B cell (primary cell): ENCODE measurements around the gene NOTUM. TPM values are rescaled to one million over a fixed set of nuclear protein-coding genes. Genes with fewer than 3 reads are reported as not detected.

Source experiments
- ATAC-seq: fragments of 200-7000 bp; cut with Tn5 transposase; one replicate; pipeline ENCODE4 v1.10.0; 2021; ENCODE audit warnings: low read depth, mild to moderate bottlenecking, moderate number of reproducible peaks, moderate library complexity
- CTCF ChIA-PET: fragments of 350-600 bp; sonication (Branson Sonifier 250); formaldehyde crosslinking; loops from one replicate; lab custom pipeline; 2021; ENCODE audit warnings: antibody characterized with exemption, inconsistent platforms; lab: Charles Lee
- POLR2A ChIA-PET: fragments of 350-600 bp; sonication (Branson Sonifier 250); formaldehyde crosslinking; loops from one replicate; lab custom pipeline; 2021; ENCODE audit warnings: antibody characterized with exemption; lab: Charles Lee
- DNase-seq: peaks from one replicate; pipeline ENCODE4 v3.0.0; 2013
- H2AFZ ChIP-seq: 2 replicates; pipeline ENCODE4 v1.6.1; 2012; ENCODE audit warnings: mild to moderate bottlenecking, low read depth, low read length; ENCODE audit not compliant: insufficient read depth, poor library complexity, severe bottlenecking
- H3K27ac ChIP-seq, 2 donors: 1 replicate in 1 of 2; 2 replicates in 1 of 2; pipeline ENCODE4 v1.5.1; 2012 to 2013; ENCODE audit warnings: low read length in 2 of 2, mild to moderate bottlenecking in 2 of 2, moderate library complexity in 1 of 2
- H3K27me3 ChIP-seq, 4 experiments: fragments of 200-600 bp in 1 of 4; sonication (generic) in 1 of 4; replicated peaks in 1 of 4; 1 replicate in 2 of 4; 2 replicates in 2 of 4; pipeline versions ENCODE4 v1.6.1 to v1.7.0; 2013 to 2016; ENCODE audit warnings: low read length in 3 of 4, mild to moderate bottlenecking in 2 of 4, mixed read lengths in 1 of 4, moderate library complexity in 1 of 4; ENCODE audit not compliant: insufficient read depth in 4 of 4, control insufficient read depth in 3 of 4; ENCODE audit errors: control extremely low read depth in 1 of 4
- H3K36me3 ChIP-seq, 2 experiments: replicated peaks in 1 of 2; 1 replicate in 1 of 2; 2 replicates in 1 of 2; pipeline versions ENCODE4 v1.6.1 to v1.7.1; 2013; ENCODE audit warnings: low read length in 1 of 2; ENCODE audit not compliant: insufficient read depth in 2 of 2, control insufficient read depth in 1 of 2; ENCODE audit errors: control extremely low read depth in 1 of 2, extremely low read depth in 1 of 2
- H3K4me1 ChIP-seq, 2 donors: fragments of 200-600 bp in 1 of 2; sonication (generic) in 1 of 2; 1 replicate in 1 of 2; 2 replicates in 1 of 2; pipeline versions ENCODE4 v1.5.1 to v1.6.1; 2013 to 2017; ENCODE audit warnings: low read length in 2 of 2; ENCODE audit not compliant: control insufficient read depth in 2 of 2, insufficient read depth in 2 of 2
- H3K4me2 ChIP-seq: replicated peaks from 2 replicates; pipeline ENCODE3; 2012; ENCODE audit warnings: mild to moderate bottlenecking, low read depth, low read length; ENCODE audit not compliant: poor library complexity, severe bottlenecking
- H3K4me3 ChIP-seq, 5 experiments: fragments of 200-600 bp in 1 of 5; sonication (generic) in 1 of 5; 1 replicate in 3 of 5; 2 replicates in 2 of 5; pipeline versions ENCODE4 v1.5.1 to v1.7.0; 2011 to 2016; ENCODE audit warnings: low read length in 4 of 5, mild to moderate bottlenecking in 4 of 5, low read depth in 2 of 5, control low read depth in 1 of 5, moderate library complexity in 1 of 5; ENCODE audit not compliant: insufficient read depth in 1 of 5; ENCODE audit errors: control extremely low read depth in 1 of 5, extremely low read depth in 1 of 5
- H3K79me2 ChIP-seq: fragments of 200-600 bp; sonication (generic); one replicate; pipeline ENCODE4 v1.6.0; 2016; ENCODE audit warnings: low read length; ENCODE audit not compliant: control insufficient read depth, insufficient read depth
- H3K9ac ChIP-seq: fragments of 200-600 bp; sonication (generic); 2 replicates; pipeline ENCODE4 v1.6.1; 2017; ENCODE audit warnings: mild to moderate bottlenecking, low read length, moderate library complexity
- H3K9me3 ChIP-seq, 3 donors: one replicate each; pipeline versions ENCODE4 v1.6.1 to v1.7.1; 2013; ENCODE audit warnings: low read length in 2 of 3; ENCODE audit not compliant: control insufficient read depth in 2 of 3, insufficient read depth in 1 of 3; ENCODE audit errors: control extremely low read depth in 1 of 3
- H4K20me1 ChIP-seq: 2 replicates; pipeline ENCODE4 v1.6.0; 2012; ENCODE audit warnings: mild to moderate bottlenecking, low read length; ENCODE audit not compliant: insufficient read depth, control insufficient read depth, poor library complexity, severe bottlenecking
- H3K27ac Mint-ChIP-seq: one replicate; pipeline ENCODE4 v1.8.0; 2021; ENCODE audit warnings: mixed read lengths
- H3K27me3 Mint-ChIP-seq: one replicate; pipeline ENCODE4 v1.8.0; 2021; ENCODE audit warnings: mixed read lengths
- H3K4me1 Mint-ChIP-seq: one replicate; pipeline ENCODE4 v1.8.0; 2021; ENCODE audit warnings: mixed read lengths
- H3K4me3 Mint-ChIP-seq: one replicate; pipeline ENCODE4 v1.8.0; 2021; ENCODE audit warnings: mixed read lengths
- H3K9me3 Mint-ChIP-seq: one replicate; pipeline ENCODE4 v1.8.0; 2022; ENCODE audit warnings: mixed read lengths; ENCODE audit not compliant: insufficient read depth
- EZH2 ChIP-seq: IDR thresholded peaks from 2 replicates; pipeline ENCODE4 v1.6.1; 2012; ENCODE audit warnings: borderline replicate concordance, low read depth, mild to moderate bottlenecking, moderate library complexity, low read length; ENCODE audit not compliant: insufficient read depth, poor library complexity, severe bottlenecking
- WGBS: methylation state at CpG from one replicate; pipeline ENCODE4 v1.1.5; 2013; ENCODE audit warnings: missing lambda C conversion rate; ENCODE audit not compliant: insufficient coverage; 5-methylcytosine and 5-hydroxymethylcytosine counted together
- intact Hi-C: fragments of 100-400 bp; cut with micrococcal nuclease; formaldehyde crosslinking; loops from one replicate; pipeline ENCODE4 v1.10.0; 2022
- polyA plus RNA-seq: library from polyadenylated mRNA; depleted of rRNA; stranded (reverse); fragments of >200 nt; gene quantifications from 2 replicates; pipeline ENCODE4 v1.2.3, GENCODE V29; 2012
- total RNA-seq, 2 donors: library from RNA; stranded (reverse); fragments of 120-200 nt in 1 of 2; gene quantifications; 1 replicate in 1 of 2; 2 replicates in 1 of 2; pipeline versions ENCODE4 v1.2.3 to v1.2.4, GENCODE V29; 2013 to 2022
- TF ChIP-seq, protein P1 (sequence below): fragments of 200-600 bp; IDR thresholded peaks from one replicate; pipeline ENCODE4 v1.8.0; 2022; ENCODE audit warnings: antibody characterized with exemption, mild to moderate bottlenecking

Gene NOTUM
- total and polyA plus RNA-seq, 2 donors (not counting 1 experiment from before 2014, with no cell fraction given): not detected

DNA sequence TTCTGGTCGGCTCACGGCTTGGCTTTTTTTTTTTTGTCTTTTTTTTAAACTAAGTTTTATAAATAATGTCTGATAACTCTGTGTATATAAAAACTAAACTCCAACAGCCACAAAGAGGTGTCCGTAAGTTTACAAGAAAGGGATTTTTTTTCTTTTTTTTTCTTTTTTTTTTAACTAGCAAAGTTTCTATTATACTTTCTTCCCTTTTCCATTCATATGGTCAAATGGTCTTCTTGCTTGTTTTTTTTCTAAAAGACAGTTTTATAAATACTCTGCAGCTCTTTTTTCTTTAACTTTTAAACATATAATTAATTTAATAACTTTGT lies 39.5 kb downstream of the NOTUM start:
- TF ChIP-seq, protein P1, sequence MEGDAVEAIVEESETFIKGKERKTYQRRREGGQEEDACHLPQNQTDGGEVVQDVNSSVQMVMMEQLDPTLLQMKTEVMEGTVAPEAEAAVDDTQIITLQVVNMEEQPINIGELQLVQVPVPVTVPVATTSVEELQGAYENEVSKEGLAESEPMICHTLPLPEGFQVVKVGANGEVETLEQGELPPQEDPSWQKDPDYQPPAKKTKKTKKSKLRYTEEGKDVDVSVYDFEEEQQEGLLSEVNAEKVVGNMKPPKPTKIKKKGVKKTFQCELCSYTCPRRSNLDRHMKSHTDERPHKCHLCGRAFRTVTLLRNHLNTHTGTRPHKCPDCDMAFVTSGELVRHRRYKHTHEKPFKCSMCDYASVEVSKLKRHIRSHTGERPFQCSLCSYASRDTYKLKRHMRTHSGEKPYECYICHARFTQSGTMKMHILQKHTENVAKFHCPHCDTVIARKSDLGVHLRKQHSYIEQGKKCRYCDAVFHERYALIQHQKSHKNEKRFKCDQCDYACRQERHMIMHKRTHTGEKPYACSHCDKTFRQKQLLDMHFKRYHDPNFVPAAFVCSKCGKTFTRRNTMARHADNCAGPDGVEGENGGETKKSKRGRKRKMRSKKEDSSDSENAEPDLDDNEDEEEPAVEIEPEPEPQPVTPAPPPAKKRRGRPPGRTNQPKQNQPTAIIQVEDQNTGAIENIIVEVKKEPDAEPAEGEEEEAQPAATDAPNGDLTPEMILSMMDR: no peak
- TF ChIP-seq EZH2: no peak
- Mint-ChIP-seq H3K4me3 (no peak overlapping the region), H3K9me3 (no peaks in the 10 kb centered on the region), H3K4me1 (peaks cover 42% of the 10 kb centered on the region), H3K27ac (no peak overlapping the region), H3K27me3 (no peaks in the 10 kb centered on the region)
- ChIA-PET POLR2A (interaction anchor here (0.6 kb wide), 1 partner anchor 209 kb away, joined by 4 read pairs; no protein-coding TSS in a partner anchor), CTCF (no interaction called here)
- Histone ChIP-seq H4K20me1 (peaks cover 48% of the 10 kb centered on the region), H3K9me3 (no peaks in the 10 kb centered on the region), H2AFZ (no peak overlapping the region), H3K27me3 (no peaks in the 10 kb centered on the region), H3K36me3 (peaks cover 0 to 6% of the 10 kb centered on the region in 2 experiments), H3K27ac (no peak overlapping the region), H3K4me3 (no peak overlapping the region), H3K79me2 (peaks cover 76% of the 10 kb centered on the region), H3K4me2 (no peak overlapping the region), H3K4me1 (peaks cover 28 to 38% of the 10 kb centered on the region in 2 donors), H3K9ac (no peak overlapping the region)
- WGBS: no CpG with 5 or more reads among the region's 3 CpGs
- DNase-seq (no peak), ATAC-seq (no peak)
- intact Hi-C loops: no loop called here

DNA sequence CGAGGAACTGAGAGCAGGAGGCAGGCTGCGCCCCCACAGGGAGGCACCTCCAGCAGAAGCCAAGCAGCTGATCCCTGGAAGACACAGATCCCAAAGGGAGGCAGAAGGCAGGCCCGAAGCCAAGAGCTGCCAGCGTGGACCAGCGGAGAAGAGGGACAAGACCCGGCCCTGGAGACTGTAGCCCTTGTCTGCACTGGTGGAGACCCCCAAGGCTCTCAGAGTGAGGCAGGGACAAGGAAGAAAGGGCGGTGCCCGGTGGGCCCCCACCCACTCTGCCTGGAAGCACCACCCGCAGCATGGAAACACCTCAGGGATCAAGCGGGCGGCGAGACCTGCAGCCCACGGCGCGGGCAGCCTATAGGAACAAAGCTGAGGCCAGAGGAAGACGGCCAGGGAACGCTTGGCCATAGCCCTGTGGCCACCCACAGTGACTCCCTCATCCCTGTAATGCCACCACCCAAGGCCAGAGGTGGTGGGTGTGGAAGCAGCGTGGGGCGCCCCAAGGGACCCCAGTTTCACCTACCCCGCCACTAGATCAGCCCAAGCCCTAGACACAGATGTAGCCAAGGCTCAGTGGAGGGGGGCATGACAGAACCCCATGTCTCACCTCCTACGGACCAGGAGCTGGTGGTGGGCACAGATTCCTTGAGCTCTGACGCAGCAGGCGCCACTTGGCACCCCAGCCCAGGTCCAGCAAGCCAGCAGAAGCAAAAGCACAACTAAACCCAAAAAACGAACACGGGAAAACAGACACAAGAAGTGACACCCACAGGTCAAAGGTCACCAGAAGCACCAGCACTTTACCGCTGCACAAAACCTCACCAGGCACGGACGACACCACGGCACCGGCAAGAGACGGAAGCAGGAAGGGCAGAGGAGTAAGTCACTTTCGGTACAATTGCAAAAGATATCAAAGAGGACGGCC lies 40.1 kb downstream of the NOTUM start:
- Histone ChIP-seq H3K9me3 (no peaks in the 10 kb centered on the region), H2AFZ (no peak overlapping the region), H3K4me2 (no peak overlapping the region), H3K4me3 (no peak overlapping the region), H3K9ac (no peak overlapping the region), H4K20me1 (peaks cover 48% of the 10 kb centered on the region), H3K36me3 (peaks cover 0 to 7% of the 10 kb centered on the region in 2 experiments), H3K27ac (no peak overlapping the region), H3K27me3 (no peaks in the 10 kb centered on the region), H3K79me2 (peaks cover 76% of the 10 kb centered on the region), H3K4me1 (peaks cover 22 to 35% of the 10 kb centered on the region in 2 donors)
- Mint-ChIP-seq H3K4me3 (no peak overlapping the region), H3K27me3 (no peaks in the 10 kb centered on the region), H3K9me3 (no peaks in the 10 kb centered on the region), H3K4me1 (peaks cover 40% of the 10 kb centered on the region), H3K27ac (peak overlapping the region; percentile 24)
- TF ChIP-seq, protein P1: no peak
- TF ChIP-seq EZH2: no peak
- POLR2A ChIA-PET: no interaction called here
- WGBS: 98% methylated on average over 30 of the region's 33 CpGs
- DNase-seq (no peak), ATAC-seq (no peak)
- CTCF ChIA-PET: no interaction called here
- intact Hi-C loops: no loop called here
